ENCODE measurements around the gene TBC1D1.

TBC1D1 gene

GRCh38 chr4:37995299-37995821 is 104.5 kb downstream of the TBC1D1 start:
- no peak for DNase-seq

DNA sequence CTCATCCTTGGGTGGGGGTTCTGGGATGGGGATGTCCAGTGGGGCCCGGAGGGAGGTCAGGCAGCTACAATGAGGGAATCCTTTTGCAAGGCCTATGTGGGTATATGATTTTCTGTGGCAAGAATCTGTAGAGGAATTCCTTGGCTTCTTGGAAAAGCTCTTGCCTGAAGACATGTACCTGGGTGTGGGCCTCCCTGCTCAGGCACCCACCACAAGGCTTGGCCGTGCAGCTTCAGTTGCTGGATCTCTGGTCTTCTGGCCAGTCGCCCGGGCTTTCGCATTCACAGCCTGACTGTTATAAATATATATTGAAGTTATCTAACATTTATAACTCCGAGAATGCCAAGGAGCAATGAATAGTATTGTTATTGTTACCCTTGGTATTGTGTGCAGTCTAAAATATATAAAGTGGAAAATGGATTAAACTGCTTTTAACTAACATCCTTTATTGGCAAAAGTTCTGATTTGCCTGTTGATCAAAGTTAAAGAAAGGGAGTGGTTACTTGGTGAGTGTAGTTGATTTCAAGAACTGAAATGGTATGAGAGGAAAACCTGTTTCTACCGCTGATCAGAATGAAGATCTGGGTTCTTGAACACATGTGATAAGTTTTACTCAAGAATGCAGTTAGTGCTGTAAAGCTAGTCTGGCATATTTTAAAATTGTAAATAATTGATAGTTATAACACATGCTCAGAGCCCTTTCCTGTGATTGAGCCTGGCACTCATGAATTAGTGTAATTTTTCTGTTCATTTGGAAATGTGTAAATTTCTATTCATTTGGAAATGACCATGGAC is 105.3 kb downstream of the TBC1D1 start:
- no peak for DNase-seq

DNA sequence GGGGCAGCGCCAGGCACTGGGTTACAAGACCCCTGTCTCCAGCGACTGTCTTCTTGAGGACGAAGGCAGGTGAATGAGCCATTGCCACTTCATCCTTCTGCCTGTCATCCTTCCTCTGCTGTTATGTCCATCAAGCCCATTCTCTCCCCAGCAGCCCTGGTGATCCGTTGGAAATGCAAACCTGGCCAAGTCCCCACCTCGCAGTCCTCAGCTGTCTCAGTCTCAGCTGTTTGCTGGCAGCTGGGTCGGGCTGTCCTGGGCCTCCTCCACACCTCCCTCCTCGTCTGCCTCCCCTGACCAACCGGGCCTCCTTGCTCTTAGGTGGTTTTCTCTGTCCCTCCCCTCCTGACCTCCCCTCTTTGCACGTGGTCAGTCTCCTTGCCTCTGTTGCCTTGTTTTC is 107.3 kb downstream of the TBC1D1 start:
- DNase-seq: no peak

DNA sequence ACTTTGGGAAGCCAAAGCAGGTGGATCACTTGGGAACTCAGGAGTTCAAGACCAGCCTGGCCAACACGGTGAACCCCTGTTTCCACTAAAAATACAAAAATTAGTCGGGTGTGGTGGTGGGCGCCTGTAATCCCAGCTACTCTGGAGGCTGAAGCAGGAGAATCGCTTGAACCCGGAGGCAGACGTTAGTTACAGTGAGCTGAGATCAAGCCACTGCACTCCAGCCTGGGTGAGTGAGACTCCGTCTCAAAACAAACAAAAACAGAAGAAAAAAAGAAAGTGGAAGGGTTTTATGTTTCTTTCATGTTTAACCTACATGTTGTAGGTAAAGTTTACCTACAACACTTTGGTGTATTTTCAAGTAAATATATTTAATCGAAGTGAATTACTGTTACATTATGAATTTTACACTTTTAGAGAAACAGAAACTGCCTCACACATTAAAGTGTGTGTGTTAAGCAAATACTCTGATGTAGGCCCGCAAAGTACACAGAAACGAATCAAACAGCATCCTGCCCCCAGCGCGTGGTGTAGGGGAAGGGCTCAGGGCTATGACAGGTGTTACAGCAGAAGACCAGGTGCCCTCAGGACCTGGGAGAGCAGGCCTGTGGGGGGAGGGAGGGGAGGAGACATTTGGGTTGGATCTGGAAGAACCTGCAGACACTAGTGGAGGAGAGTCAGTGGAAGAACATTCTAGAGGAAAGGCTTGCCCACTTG is 108.3 kb downstream of the TBC1D1 start:
- DNase-seq: no peak

DNA sequence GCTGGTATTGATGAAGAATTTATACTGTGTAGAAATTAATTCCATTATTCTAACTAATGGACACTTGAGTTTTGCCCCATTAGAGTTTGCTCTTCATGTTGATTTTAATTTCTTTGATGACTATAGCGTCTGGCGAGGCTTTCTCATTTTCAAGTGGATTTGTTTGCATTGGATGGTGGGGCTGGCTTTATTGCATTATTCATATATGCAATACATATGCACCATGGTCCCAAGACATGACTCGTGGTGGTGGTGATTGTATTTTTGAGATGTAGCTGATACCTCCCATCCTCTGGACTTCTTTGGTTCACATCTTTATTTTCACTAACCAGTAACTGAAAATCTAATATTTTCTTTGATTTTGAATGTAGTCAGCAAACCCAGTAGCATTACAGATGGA is 109.1 kb downstream of the TBC1D1 start:
- DNase-seq: no peak

DNA sequence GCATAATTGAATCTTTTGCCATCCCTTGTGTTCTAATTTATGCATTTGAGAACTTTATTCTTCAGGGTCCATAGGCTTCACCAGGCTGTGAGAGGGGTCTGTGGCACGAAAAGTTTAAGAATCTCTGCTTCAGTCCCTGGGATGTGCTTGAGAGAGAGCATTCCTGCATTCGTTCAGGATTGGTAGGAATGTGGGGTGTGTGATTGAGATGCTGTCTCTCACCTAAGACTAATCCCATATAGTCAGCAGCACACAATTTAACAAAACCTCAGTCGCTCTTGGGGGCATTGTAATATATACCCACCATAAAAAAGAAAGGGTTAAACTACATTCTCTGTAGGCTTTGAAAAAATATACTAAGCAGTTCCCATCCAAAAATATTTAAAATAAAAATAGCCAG is 111.0 kb downstream of the TBC1D1 start:
- DNase-seq: no peak

- no peak for DNase-seq
Measured at GRCh38 chr4:38002451-38003071, 111.7 kb downstream of the TBC1D1 start.

GRCh38 chr4:38003102-38003501 is 112.2 kb downstream of the TBC1D1 start:
- DNase-seq: no peak

DNA sequence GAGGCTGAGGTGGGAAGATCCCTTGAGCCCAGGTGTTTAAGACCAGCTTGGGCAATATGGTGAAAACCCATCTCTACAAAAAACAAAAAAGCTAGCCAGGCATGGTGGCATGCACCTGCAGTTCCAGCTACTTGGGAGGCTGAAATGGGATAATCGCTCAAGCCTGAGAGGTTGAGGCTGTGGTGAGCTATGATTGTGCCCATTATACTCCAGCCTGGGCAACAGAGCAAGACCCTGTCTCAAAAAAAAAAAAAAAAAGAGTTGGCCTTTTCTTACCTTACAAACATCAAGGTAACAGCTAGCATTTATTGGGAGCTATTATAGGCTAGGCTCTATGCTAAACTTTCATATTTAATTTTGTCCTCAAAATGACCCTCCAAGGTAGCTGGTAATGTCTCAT is 112.7 kb downstream of the TBC1D1 start:
- DNase-seq: no peak

DNA sequence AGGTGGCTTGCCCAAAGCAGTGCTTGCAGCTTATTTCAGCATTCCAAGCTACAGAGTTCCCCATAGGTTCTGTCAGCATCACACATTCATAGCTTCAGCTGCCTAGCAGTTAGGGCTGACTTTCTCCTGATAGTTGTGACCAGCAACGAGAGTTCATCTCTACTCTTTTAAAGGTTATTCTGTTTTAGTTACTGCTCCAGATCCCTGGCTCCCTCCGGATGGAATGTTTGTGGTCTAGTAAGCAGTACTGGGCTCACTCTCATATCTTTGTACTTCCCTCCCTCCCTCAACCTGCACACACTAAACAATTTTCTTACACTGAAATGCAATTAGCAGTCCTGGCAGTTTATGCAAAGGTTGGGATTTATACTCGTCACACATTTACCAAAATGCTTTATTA is 113.2 kb downstream of the TBC1D1 start:
- no peak for DNase-seq

- DNase-seq: no peak
Measured at GRCh38 chr4:38004887-38005286, 114.0 kb downstream of the TBC1D1 start.

- no peak for DNase-seq
Measured at GRCh38 chr4:38005637-38006036, 114.8 kb downstream of the TBC1D1 start.

DNA sequence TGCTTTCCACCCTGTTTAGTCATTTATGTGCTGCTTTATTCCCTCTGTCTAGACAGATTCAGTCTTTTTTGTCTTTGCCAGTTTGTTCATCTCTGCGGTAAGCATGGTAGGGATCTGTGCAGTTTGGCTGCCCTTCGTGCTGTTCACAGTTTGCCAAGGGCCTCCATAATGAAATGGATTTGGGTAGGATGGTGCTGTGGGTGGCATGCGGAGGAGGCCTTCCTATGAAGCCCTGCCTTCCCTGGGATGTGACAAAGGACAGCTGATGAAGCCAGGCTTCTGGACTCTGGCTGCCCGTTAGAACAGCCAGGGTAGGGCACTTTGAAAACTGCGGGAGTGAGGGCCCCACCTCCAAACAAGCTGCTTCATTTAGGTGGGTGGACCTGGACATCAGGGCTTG is 116.8 kb downstream of the TBC1D1 start:
- no peak for DNase-seq

DNA sequence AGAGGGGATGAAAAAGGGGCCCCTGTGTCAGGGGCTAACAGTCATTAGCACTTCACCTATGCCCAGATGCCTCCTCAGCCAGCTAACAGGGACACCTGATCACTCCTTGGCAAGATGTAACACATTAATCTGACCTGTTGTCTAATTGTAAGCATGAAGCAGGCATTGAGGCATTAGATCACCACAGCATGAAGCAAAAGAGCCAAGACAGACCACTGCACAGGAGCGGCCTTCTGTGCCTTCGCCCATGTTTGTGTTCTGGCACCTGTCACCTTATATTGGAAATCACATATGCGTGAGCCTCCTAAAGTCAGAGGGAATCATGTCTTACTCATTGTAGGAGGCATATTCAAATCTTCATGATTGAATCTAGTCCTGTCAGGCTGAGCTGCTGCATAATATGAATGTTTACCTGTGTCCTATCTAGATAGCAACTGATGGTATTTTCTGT is 117.7 kb downstream of the TBC1D1 start:
- DNase-seq: no peak

DNA sequence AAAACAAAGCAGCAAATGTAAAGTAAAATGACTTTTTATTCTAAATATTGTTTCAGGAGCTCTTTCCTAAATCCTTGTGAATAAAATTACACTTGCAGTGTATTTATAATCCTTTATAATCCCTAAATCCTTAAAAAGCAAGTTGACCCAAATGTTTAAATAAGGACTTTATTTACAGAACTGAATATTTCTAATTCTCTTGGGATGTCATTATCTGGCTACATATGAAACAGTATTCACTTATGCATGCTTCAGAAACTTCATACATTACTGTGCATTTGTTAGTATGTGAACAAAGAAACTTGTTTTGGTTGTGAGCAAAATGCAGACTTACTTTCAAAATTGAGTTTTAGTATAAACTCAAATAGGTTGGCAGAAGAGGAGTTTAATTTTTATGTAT is 118.5 kb downstream of the TBC1D1 start:
- DNase-seq: no peak

DNA sequence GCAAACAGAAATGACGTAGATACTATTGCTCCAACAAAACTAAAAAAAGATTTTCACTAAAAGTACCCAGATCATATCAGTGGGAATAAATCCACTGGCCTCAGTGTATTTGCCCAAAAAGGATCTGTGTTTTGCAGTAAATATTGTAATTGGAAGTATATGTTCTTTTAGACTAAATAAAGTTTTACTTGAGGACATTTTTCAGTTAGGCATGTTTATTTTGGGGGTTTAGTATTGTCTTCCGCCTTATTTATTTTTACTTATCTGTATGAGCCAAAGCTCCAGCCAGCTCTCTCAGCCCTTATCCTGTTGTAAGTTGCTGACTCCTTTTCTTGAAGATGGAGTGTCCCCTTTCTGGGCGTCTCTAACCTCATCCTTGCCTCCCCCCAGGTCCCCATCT is 119.1 kb downstream of the TBC1D1 start:
- DNase-seq: no peak

DNA sequence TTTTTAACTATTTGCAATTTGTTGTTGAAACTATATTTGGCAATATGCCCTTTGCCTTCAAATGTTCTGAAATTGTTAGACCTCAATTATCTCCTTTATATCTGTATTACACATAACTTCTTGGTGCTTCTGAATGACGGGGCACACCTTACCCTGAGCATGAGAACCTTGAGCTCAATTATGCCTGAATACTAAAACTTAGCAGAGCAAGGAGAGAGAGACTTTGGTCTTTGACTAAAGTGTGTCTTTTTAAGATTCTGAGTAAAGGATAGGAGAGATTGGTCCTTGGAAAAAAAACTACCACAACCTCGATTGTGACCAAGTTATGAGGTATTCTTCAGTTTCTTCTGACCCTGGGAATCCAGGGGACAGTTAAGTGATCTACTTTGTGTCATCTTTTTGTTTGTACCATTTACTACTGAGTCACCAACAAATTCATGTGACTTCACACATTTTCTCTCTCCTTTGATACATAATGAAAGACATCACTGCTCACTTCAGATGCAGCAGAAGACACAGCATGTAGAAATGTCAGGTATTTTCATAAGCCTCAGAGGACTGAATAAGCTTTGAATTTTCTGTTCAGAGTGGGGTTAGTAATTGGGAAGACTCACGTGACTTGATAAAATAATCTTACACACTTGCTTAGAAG is 120.8 kb downstream of the TBC1D1 start:
- DNase-seq: no peak

DNA sequence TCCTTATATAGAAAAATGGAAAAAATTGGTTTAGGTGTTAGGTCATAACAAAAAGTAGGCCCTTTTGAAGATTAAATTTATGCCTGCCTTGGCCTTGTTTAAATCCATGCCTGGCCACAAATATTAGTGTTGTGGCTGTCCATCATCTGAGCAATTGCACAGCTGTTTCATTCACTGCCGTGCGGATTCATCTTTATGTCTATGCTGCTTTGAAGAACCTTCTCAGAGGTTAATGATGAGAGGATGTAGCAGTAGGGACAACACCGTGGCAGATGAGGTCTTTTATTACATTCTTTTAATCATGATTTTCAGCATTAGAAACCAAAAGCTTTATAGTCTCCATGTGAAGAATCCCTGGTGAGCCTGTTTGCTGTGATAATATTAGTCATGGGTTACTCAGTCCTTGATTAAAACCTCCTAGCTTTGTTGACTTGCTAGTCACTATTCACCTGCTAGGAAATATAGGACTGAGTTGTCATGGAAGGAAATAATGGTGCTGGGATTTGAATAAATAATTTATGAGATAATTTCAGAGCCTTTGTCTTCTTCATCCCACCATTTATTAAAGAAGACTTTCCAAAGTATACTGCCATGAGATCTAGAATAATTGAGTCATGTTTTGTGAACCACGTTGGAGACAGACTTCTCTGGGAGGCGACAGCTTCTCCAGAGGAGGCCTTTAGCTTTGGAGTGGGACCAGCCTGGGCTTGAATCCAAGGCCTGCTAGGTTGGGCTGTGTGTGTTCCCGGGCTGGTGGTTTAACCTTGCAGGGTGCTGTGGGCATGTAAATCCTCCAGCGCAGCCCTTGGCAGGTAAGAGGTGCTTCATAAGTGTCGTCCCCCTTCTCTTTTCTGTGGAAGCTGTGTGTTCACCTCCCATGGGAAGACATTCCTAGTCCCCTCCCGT is 122.8 kb downstream of the TBC1D1 start:
- DNase-seq: peak in 1 of 2 experiments; percentile 45

- no peak for DNase-seq
Measured at GRCh38 chr4:38014421-38014852, 123.6 kb downstream of the TBC1D1 start.

DNA sequence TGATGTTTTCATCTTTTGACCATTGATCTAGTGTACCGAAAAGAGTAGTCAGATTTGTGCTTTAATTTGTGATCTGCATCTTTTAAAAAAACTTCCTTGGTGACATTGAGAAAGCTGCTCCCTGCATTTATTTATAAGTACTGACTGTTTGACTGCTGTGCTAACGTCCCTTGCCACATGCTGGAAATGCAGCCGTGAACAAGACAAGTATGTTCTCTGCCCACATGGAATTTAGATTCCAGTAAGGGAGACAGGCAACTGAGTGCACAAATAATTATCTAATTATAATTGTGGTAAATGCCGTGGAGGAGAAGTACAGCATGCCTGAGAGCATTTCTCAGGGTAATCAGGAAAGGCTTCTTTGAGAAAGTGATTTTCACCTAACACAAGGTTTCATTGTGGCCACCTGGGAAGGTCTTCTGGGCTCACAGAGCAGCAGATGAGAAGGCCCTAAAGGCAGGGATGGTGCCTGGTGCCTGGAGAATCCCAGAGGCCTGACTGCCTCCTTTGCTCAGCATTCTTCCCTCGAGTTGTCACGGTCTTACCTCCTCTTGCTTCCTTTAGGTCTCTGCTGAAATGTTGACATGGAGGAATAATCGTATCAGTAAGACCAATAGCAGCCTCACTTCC is 125.1 kb downstream of the TBC1D1 start:
- no peak for DNase-seq

- DNase-seq: no peak
Measured at GRCh38 chr4:38016698-38017097, 125.8 kb downstream of the TBC1D1 start.

DNA sequence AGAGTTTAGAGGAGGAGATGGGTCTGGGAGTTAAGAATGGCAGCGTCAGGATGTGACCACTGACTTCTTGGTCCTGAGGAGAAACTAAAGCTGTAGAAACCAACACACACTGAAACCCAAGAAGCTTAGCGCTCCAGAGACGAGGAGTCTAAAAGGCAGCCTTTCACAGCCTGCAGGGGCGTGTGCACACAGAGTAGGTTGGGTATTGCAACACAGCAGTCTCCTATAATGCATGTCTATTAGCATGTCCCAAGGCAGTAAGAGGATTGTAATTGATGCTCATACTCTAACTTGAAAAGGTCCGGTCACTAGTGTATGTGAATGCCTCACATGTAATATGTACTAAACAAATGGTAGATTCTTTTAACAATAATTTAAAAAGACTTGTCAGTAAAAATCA is 126.7 kb downstream of the TBC1D1 start:
- no peak for DNase-seq
